ENCODE results near the gene MEIS3.
"Not testable (repeated sequence)": the region's sequence is repeated elsewhere in the genome, so short reads cannot be mapped to it uniquely, and the experiment has no call there.

Gene MEIS3

DNA sequence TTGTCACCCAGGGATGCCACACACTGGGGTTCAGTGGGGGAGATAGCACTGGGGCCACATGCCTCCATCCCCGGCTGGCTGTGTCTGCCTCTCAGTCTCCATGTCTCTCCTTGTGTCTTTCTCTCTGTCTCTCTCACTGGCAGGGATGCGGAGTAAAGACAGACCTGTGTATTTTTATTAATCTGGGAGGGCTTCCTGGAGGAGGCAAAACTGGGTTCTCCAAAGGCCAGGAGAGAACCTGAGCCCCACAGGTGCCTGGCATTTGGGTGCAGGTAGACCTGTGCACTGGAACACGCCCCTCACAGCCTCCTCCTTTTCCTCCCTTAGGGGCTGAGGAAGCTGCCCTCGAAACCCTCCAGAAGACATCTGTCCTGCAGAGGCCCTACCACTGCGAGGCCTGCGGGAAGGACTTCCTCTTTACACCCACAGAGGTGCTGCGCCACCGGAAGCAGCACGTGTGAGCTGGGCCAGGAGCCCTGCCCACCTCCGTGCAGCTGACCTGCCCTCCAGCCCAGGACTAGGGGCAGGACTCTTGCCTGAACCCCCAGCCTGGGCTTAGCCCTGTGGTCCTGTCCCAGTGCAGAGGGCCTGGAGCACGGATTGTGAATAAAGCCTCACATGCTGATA is 37.6 kb downstream of the MEIS3 start:
- DNase-seq: no peak

DNA sequence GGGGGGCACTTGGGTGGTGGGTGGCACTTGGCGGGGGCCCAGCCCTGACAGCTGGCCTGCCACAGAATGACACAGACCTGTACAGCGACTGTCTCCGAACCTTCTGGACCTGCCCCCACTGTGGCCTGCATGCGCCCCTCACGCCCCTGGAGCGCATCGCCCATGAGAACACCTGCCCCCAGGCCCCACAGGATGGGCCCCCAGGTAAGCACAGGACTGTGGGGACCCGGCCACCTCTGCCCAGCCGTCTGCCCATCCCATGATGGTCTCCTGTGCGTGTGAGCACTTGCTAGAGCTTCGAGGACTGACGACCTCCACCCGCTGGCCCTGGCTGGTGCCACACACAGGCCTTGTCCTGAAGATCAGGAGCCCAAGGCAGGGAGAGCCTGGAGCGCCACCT is 38.2 kb downstream of the MEIS3 start:
- DNase-seq: no peak

DNA sequence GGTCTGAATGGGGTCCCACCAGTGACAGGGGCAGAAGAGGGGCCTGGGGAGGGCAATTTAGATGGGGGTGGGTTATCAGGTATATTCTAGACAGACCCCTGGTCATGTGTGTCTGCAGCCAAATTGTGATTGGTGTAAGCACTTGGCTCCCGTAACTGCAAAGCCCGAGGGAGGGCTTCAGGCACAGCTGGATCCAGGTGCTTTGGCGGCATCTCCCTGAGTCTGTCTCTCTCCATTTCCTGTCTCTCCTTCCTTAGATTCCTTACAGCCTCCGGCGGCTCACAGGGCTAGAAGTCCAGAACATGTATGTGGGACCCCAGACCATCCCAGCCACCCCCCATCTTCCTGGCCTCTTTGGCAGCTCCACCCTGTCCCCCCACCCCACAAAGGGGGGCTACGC is 38.8 kb downstream of the MEIS3 start:
- DNase-seq: no peak

DNA sequence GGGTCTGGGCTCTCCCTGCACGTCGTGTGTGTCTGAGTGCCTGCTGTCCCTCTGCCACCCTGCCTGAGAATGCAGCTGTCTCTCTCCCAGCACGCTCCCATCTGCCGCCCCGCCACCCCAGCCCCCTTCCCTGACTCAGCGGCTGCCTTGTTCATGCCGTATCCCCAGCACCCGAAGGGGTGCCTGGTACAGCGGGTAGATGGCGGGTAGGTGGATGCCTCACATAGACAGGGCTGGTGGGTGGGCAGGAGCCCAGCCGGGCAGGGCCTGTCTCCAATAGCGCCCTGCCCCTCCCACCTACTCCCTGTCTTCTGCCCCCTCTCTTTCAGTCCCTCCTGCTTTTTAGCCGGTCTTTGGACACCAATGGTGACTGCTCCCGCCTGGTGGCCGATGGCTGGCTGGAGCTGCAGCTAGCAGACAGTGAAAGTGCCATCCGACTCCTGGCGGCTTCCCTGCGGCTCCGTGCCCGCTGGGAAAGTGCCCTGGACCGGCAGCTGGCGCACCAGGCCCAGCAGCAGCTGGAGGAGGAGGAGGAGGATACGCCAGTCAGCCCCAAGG is 39.9 kb downstream of the MEIS3 start:
- no peak for DNase-seq

DNA sequence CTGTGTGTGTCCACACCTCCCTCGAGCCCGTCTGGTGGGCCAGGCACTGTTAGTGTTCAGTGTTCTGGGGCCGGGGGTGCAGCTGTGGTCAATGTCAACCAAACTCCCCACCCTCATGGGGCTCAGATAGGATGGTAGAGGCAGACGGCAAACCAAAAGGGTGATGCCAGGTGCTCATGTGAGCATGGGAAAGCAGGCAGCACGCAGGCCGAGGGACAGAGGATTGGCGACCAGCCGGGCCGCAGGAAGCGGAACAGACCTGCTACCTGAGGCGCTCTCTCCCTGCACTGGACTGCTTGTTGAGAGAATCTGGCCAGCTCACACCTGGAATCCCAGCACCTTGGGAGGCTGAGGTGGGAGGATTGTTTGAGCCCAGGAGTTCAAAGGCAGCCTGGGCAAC is 41.1 kb downstream of the MEIS3 start:
- DNase-seq: no peak

DNA sequence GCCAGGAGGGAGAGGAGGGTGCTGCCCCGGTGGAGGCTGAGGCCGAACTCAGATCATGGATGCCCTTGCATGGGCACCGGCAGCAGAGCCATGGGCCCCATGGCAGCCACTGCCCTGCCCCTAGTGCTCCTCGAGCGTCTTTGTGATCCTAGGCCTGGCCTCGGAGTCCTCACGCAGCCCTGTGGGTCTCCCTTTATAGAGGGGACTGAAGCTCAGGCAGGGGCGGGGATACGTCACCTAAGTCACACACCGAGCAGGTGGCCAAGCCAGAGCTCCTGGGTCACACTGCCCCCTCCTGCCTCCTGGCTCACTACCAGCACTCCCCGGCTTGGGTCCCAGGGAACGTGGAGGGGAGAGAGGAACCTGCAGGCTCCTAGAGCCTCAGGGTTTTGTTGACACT is 41.5 kb downstream of the MEIS3 start:
- no peak for DNase-seq

DNA sequence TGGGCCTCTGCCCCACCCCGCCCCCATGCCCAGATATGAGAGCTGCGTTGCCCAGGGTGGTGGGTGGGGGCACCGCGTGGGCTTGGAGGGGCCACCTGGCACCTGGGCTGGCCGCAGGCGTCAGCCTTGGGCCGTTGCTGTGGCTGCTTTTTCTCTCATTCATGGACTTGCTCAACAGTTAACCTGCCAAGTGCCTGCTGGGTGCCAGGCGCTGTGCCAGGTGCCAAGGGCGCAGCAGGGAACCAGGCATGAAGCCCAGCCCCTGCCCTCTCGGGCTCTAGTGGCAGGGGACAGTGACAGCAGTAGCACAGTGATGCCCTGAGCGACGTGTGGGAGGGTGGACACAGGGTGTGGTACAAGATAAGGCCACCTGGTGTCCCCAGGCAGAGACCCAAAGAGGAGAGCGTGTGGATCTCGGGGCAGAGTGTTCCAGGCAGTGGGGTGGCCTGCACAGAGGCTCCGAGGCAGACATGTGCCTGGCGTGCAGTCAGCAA is 42.1 kb downstream of the MEIS3 start:
- no peak for DNase-seq

DNA sequence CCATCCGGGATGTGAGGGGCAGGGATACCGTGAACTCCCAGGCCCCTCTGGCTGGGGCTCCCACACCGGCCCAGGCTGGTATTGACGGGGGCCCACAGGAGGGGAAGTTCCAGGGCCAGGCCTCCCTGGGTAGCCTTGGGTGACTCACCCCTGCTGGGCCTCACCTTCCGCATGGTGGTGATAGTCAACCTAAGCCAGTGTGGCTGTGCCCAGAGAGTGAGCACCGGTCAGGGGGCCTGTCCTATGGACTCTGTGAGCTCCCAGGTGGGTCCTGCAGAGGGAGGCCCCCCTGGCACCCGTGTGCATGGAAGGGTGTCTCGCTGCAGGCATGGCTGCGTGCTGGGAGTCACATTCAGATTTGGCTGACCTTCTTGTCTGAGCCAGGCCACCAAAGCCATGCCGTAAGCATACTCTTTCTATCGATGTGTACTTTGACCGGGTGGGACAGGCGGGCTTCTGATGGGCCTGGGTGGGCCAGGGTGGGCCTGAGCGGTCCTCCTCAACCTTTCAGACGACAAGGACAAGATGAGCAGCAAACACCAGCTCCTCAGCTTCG is 42.7 kb downstream of the MEIS3 start:
- no peak for DNase-seq

DNA sequence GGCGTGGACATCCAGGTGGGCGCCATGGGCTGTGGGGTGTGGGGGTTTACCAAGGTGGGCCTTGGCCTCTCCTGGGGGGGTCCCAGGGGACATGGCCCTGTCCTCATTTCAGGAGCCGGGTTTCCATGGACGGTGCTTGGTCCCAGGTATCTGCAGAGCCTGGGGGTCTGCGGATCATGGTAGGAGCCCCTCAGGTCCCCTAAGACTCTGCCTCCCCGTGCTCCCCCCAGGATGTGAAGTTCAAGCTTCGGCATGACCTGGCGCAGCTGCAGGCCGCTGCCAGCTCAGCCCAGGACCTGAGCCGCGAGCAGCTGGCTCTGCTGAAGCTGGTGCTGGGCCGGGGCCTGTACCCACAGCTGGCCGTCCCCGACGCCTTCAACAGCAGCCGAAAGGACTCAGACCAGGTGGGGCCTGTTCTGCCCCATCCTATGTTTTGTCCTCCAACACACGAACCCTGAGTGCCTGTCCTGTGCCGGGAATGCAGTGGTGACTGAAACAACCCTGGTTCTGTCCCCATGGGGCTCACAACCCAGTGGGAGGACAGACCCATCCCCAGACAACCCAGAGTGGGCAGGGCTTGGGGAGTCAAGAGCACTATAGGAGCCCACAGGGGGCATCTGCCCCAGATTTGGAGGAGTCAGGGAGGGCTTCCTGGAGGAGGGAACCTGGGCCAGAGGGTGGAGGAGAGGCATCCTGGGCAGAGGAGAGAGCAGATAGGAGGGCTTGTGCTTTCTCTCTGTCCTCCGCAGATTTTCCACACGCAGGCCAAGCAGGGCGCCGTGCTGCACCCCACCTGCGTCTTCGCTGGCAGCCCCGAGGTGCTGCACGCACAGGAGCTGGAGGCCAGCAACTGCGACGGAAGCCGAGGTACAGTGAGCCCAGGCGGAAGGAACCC is 43.4 kb downstream of the MEIS3 start:
- no peak for DNase-seq

DNA sequence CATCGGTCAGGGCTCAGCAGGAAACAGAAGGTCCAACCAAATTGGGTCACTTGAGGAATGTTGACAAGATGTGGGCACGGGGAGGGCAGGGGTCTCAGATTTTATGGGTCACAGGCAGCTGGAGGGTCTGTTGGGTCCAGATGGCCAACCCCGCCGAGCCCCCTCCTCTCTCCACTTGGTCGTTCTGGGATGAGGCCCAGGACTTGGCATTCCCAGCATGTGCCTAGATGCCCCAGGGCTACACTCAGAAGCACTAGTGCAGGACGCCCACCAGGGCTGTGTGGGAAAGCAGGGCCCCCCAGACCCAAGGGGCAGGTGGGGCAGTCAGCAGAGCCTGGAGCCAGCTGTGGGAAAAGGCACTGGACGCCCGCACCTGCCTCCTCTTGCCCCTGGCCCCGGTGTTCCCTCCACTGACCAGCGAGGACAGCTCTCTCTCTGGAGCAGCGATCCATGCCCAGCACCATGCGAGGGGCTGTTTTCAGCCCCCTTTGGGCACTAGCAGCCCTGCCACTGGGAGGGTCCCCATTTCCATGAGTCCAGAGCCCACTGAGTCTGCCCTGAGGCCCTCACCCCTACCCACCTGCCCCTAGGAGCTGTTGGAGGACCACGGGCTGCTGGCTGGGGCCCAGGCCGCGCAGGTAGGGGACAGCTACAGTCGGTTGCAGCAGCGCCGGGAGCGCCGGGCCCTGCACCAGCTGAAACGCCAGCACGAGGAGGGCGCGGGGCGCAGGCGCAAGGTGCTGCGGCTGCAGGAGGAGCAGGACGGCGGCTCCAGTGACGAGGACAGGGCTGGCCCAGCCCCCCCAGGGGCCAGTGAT is 44.2 kb downstream of the MEIS3 start:
- no peak for DNase-seq

DNA sequence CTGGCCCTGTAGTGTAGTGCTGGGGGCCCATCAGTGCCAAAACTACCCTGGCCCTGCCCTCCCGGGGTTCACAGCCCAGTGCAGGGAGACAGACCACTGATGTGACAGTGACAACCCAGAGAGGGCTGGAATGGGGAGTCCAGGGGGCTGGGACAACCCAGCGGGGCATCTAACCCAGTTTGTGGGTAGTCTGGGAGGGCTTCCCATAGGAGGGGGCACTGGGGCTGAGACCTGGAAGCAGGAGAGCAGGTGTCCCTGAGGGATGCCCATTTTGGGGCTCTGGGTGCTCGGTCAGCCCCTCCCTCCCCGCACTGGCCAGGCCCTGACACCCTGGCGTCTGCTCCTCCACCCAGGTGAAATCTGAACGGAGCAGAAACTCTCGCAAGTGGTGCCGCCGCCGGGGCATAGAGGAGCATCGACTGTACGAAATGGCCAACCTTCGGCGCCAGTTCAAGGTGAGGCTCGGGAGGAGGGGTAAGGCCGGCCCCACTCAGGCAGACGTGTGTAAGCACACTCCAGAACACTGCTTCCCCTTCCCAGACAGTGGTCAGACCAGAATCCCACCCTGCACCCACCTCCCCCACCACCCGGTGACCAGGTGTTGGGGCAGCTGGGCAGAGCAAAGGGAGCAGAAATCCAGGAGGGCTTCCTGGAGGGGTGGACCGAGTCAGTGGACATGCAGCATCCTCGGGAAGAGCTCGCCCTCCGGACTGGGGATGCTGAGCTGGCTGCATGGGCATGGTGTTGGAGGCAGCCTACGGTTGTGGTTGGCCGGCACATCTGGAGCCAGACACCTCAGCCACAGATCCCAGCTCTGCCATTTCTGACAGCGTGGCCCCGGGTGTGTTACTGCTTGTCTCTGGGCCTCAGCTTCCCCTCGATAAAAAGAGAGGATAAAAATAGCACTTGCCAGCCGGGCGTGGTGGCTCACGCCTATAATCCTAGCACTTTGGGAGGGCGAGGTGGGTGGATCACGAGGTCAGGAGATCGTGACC is 45.8 kb downstream of the MEIS3 start:
- DNase-seq: no peak

DNA sequence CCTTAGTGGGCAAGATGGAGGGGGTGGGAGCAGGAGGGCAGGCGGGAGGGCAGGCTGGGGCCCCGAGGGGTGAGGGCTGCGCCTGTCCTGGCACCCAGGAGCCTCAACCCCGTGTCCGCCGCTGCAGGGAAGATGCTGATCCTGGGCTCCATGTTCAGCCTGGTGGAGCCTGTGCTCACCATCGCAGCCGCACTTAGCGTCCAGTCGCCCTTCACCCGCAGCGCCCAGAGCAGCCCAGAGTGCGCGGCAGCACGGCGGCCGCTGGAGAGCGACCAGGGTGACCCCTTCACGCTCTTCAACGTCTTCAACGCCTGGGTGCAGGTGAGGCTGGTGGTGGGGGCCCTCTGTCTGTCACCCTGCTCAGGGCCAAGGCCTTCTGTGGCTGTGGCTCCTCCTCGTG is 46.7 kb downstream of the MEIS3 start:
- DNase-seq: no peak

DNA sequence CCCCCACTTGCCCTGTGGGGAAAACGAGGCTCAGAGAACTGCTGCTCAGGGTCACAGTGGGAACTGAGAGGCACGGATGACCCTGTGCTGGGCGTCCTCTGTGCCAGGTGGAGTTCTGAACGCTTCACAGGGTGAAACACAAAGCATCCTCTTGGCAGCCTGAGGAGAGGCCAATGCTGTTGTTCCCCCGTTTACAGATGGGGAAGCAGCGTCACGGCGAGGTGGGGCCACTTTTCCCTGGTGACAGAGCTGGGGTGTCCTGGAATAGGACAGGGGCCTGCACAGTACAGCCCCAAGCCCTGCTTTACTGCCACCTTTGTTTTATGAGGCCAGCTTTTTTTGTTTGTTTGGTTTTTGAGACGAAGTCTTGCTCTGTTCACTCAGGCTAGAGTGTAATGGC is 48.1 kb downstream of the MEIS3 start:
- DNase-seq: no peak

DNA sequence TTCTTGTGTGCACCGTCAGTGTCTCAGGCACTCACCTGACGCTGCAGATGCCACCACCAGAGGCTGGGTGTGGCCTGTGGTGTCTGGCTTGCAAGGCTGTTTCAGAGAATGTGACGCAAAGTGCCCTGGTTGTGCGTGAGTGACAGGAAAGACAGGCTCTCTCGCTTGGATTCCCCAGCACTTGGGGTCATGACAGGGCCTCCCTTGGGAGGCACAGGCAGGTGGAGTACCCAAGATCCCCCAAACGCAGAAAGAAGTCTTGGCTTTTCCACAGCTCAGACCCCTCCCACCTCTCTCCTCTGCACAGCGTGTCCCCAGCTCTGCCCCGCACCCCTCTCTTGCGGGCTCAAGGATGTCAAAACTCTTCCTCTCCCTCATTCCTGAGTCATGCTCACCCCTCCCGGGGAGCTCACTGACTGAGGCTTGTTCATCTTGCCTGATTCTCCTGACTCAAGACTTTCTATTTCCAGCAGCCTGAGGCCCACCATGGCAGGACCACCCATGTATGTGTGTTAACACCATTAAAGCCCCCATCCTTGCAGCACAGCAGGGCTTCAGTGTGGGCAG is 49.2 kb downstream of the MEIS3 start:
- no peak for DNase-seq

DNA sequence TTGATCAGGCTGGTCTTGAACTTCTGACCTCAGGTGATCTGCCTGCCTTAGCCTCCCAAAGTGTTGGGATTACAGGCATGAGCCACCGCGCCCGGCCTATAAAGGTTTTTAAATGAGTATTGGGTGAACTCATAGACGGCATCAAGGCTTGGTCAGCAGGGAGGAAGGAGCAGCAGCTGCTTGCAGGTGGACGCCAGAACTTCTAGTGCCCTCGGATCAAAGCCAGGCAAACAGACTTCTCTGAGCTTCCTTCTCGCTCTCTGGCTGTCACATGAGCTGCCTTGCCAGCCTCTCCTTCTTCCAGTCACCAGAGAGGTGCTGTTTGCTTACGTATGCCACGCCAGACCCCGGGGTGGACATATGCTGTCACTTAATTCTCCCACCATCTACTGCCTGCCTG is 53.9 kb downstream of the MEIS3 start:
- DNase-seq: not testable (repeated sequence)

DNA sequence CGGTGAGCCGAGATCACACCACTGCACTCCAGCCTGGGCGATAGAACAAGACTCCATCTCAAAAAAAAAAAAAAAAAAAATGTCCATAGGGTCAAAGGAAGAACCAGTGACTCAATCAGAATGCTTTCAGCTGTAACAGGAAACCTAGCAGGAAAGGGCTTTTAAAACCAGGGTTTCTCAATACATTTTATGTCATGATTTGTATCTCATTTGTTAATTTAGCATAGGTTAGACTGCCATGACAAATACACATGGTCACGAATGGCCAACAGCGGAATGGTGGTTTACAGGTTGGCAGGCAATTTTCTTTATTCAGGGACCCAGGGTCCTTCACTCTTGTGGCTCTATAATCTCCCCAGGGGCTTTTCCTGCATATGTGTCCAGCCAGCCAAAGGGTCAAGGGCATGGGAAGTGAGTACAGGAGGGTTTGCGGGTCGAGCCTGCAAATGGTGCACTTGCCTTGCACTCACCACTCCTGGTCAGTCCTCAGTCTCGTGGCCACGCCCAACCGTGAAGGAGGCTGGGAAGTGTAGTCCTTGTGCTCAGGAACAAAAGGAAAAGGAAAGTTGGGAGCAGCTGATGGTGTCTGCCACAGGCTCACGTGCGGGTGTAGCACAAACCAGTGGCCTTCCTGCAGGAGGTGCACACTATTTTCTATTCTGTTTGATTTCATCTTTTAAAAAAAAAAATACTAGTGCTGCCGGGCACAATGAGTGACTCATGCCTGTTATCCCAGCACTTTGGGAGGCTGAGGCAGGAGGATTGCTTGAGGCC is 55.4 kb downstream of the MEIS3 start:
- no peak for DNase-seq

DNA sequence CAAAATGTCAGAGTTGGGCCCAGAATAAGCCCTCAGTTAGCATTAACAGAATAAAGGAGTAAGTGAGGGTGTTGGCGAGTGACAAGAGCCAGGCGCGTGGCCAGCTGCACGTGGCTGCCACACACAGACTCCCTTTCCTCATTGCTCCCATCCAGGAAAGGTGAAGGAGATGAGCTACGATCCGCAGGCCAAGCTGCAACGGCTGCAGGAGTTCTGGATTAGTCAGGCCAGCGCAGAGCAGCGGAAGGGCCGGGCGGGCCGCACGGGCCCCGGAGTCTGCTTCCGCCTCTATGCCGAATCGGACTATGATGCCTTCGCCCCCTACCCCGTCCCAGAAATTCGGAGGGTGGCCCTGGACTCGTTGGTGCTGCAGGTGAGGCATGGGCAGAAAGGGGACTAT is 57.0 kb downstream of the MEIS3 start:
- no peak for DNase-seq

DNA sequence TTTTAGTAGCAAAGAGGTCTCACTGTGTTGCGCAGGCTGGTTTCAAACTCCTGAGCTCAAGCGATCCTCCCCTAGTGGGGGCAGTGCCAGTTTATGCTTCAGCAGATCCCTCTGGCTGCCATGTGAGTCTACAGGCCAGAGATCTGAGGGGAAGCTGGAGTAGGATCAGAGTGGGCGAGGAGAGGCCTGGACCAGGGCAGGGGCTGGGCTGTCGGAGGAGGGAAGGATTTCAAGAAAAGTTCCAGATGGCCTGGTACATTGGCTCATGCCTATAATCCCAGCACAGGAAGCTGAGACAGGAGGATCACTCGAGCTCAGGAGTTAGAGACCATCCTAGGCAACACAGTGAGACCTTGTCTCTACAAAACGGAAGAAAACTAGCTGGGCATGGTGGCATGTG is 60.4 kb downstream of the MEIS3 start:
- DNase-seq: no peak

DNA sequence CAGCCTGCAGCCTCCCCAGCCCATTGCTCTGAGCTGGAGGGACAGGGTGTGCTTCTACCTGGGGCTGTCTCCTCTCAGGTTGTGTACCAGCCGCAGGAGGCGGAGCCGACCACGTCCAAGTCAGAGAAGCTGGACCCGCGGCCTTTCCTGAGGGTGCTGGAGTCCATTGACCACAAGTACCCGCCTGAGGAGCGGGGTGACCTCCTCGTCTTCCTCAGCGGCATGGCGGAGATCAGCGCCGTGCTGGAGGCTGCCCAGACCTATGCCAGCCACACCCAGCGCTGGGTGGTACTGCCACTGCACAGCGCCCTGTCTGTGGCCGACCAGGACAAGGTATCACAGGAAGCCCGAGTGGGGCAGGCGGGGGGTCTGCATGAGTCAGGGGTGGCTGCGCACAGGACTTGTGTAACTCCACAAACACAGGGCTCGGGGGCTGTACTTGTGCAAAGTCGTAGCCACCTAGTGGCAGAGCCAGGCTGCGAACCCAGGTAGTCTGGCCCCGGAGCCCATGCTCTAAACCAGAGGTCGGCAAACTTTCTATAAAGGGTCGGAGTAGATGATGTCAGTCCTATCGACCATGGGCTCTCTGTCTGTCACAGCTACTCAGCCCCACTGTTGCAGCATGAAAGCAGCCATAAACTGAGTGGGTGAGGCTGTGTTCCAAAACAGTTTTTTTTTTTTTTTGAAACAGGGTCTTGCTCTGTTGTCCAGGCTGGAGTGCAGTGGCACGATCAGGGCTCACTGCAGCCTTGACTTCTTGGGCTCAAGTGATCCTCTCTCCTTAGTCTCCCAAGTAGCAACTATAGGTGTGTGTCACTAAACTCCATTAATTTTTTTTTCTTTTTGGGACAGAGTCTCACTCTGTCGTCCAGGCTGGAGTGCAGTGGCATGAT is 61.3 kb downstream of the MEIS3 start:
- no peak for DNase-seq
